Measurements from ENCODE around the gene CDH20. TPM values are rescaled to one million over a fixed set of nuclear protein-coding genes. Genes with fewer than 3 reads are reported as not detected.

Gene CDH20
- total RNA-seq, 4 donors from 2014 or later = 0.83 to 5.5 (median 2.0) TPM

GRCh38 chr18:61602836-61603235 lies 269.6 kb downstream of the CDH20 start:
- H3K4me1 ChIP-seq = peaks cover 0 to 11% (median 0%) of the 10 kb centered on the region in 4 donors
- no peak overlapping the region for H3K4me3 ChIP-seq
- no peaks in the 10 kb centered on the region for H3K9me3 ChIP-seq
- H3K36me3 ChIP-seq = no peaks in the 10 kb centered on the region
- no peaks in the 10 kb centered on the region for H3K27me3 ChIP-seq
- DNase-seq = no peak
- TF ChIP-seq POLR2A (IDR thresholded peaks at IDR 0.05) (no peak), CTCF (IDR thresholded peaks at IDR 0.05) (no peak)
- H3K27ac ChIP-seq = no peak overlapping the region

Small RNA genes within 50 kb of the gene (small RNA-seq; reads per million reads assigned to genes)
- gene RNU6-116P = 0 reads per million in 2 donors

All from Peyer's patch (tissue), 4 donors.